Measurements from ENCODE around the gene TRHDE.

GRCh38 chr12:72434999-72435398 lies 162.8 kb downstream of the TRHDE start:
- TF ChIP-seq, protein P1, sequence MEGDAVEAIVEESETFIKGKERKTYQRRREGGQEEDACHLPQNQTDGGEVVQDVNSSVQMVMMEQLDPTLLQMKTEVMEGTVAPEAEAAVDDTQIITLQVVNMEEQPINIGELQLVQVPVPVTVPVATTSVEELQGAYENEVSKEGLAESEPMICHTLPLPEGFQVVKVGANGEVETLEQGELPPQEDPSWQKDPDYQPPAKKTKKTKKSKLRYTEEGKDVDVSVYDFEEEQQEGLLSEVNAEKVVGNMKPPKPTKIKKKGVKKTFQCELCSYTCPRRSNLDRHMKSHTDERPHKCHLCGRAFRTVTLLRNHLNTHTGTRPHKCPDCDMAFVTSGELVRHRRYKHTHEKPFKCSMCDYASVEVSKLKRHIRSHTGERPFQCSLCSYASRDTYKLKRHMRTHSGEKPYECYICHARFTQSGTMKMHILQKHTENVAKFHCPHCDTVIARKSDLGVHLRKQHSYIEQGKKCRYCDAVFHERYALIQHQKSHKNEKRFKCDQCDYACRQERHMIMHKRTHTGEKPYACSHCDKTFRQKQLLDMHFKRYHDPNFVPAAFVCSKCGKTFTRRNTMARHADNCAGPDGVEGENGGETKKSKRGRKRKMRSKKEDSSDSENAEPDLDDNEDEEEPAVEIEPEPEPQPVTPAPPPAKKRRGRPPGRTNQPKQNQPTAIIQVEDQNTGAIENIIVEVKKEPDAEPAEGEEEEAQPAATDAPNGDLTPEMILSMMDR (IDR thresholded peaks at IDR 0.05; ENCODE audit: low read length), result no peak
- TF ChIP-seq EZH2 (IDR thresholded peaks at IDR 0.05; ENCODE audit: borderline replicate concordance, low read length), result no peak

All from OCI-LY1 (cell line).